Stromal cell of bone marrow (primary cell): Measurements from ENCODE around the gene PRDM5.
A peak's percentile ranks its signal among the peaks of the same experiment; 100 is the strongest.

Experiments
- DNase-seq: peaks from one replicate; pipeline ENCODE4 v3.0.0-alpha.2; 2012; ENCODE audit warnings: low read depth

The PRDM5 gene

GRCh38 chr4:120903419-120903818 lies 19.1 kb downstream of the PRDM5 start:
- DNase-seq, result no peak

- DNase-seq, result no peak
Observed at GRCh38 chr4:120902925-120903324, 19.6 kb downstream of the PRDM5 start.

- DNase-seq, result no peak
Observed at GRCh38 chr4:120901731-120902130, 20.8 kb downstream of the PRDM5 start.

GRCh38 chr4:120897981-120898719 lies 24.4 kb downstream of the PRDM5 start:
- no peak for DNase-seq

- no peak for DNase-seq
Observed at GRCh38 chr4:120895554-120895953, 27.0 kb downstream of the PRDM5 start.

GRCh38 chr4:120893314-120893713 lies 29.2 kb downstream of the PRDM5 start:
- no peak for DNase-seq

- DNase-seq, result no peak
Observed at GRCh38 chr4:120886191-120886590, 36.3 kb downstream of the PRDM5 start.

GRCh38 chr4:120881846-120882245 lies 40.7 kb downstream of the PRDM5 start:
- DNase-seq, result no peak

- no peak for DNase-seq
Observed at GRCh38 chr4:120881351-120881750, 41.2 kb downstream of the PRDM5 start.

GRCh38 chr4:120877021-120877420 lies 45.5 kb downstream of the PRDM5 start:
- DNase-seq, result no peak

- DNase-seq, result peak; percentile 86
Observed at GRCh38 chr4:120874792-120875774, 47.4 kb downstream of the PRDM5 start.

- no peak for DNase-seq
Observed at GRCh38 chr4:120873554-120873953, 49.0 kb downstream of the PRDM5 start.

GRCh38 chr4:120871173-120871572 lies 51.4 kb downstream of the PRDM5 start:
- DNase-seq, result no peak

GRCh38 chr4:120870279-120870673 lies 52.2 kb downstream of the PRDM5 start:
- DNase-seq, result no peak

GRCh38 chr4:120869613-120870278 lies 52.8 kb downstream of the PRDM5 start:
- DNase-seq, result no peak

GRCh38 chr4:120867506-120867905 lies 55.0 kb downstream of the PRDM5 start:
- DNase-seq, result no peak

- DNase-seq, result no peak
Observed at GRCh38 chr4:120865985-120866384, 56.5 kb downstream of the PRDM5 start.

GRCh38 chr4:120864969-120865368 lies 57.6 kb downstream of the PRDM5 start:
- DNase-seq, result no peak

- no peak for DNase-seq
Observed at GRCh38 chr4:120862432-120862831, 60.1 kb downstream of the PRDM5 start.

- no peak for DNase-seq
Observed at GRCh38 chr4:120861852-120862251, 60.7 kb downstream of the PRDM5 start.

- no peak for DNase-seq
Observed at GRCh38 chr4:120858776-120859175, 63.8 kb downstream of the PRDM5 start.

GRCh38 chr4:120857312-120857711 lies 65.2 kb downstream of the PRDM5 start:
- no peak for DNase-seq

GRCh38 chr4:120856294-120856693 lies 66.2 kb downstream of the PRDM5 start:
- no peak for DNase-seq
